H9 (cell line): ENCODE results near the gene ATG2A. TPM values are rescaled to one million over a fixed set of nuclear protein-coding genes. Genes with fewer than 3 reads are reported as not detected.

ENCODE experiments used
- DNase-seq: peaks from one replicate; pipeline ENCODE4 v3.0.0-alpha.2; 2017
- H2AFZ ChIP-seq: one replicate; pipeline ENCODE4 v1.6.1; 2013; ENCODE audit warnings: mild to moderate bottlenecking, low read length, control low read depth, moderate library complexity
- H2AK5ac ChIP-seq: 2 replicates; pipeline ENCODE4 v1.6.1; 2013; ENCODE audit warnings: low read length, control low read depth, mixed read lengths; ENCODE audit not compliant: insufficient read length
- H2BK120ac ChIP-seq: one replicate; pipeline ENCODE4 v1.6.1; 2013; ENCODE audit warnings: low read depth, mild to moderate bottlenecking, low read length, control low read depth, inconsistent platforms; ENCODE audit not compliant: poor library complexity, severe bottlenecking
- H2BK12ac ChIP-seq: 2 replicates; pipeline ENCODE4 v1.6.1; 2013; ENCODE audit warnings: low read length, control low read depth, mixed read lengths, low read depth; ENCODE audit not compliant: insufficient read length
- H2BK15ac ChIP-seq: 2 replicates; pipeline ENCODE4 v1.6.1; 2013; ENCODE audit warnings: low read depth, low read length, control low read depth
- H2BK20ac ChIP-seq: one replicate; pipeline ENCODE4 v1.6.1; 2013; ENCODE audit warnings: low read depth, mild to moderate bottlenecking, low read length, control low read depth, inconsistent platforms; ENCODE audit not compliant: poor library complexity, severe bottlenecking
- H2BK5ac ChIP-seq: 2 replicates; pipeline ENCODE4 v1.6.1; 2013; ENCODE audit warnings: low read length, control low read depth, mixed read lengths; ENCODE audit not compliant: insufficient read length
- H3K14ac ChIP-seq: 2 replicates; pipeline ENCODE4 v1.6.1; 2013; ENCODE audit warnings: low read length, control low read depth; ENCODE audit not compliant: insufficient read depth
- H3K18ac ChIP-seq: 2 replicates; pipeline ENCODE4 v1.6.1; 2013; ENCODE audit warnings: low read depth, mild to moderate bottlenecking, mixed read lengths, low read length, control low read depth; ENCODE audit not compliant: insufficient read length
- H3K23ac ChIP-seq: 2 replicates; pipeline ENCODE4 v1.6.1; 2013; ENCODE audit warnings: low read length, control low read depth, mixed read lengths, low read depth; ENCODE audit not compliant: insufficient read length
- H3K23me2 ChIP-seq: 2 replicates; pipeline ENCODE4 v1.6.1; 2013; ENCODE audit warnings: low read depth, mild to moderate bottlenecking, mixed read lengths, low read length, control low read depth; ENCODE audit not compliant: insufficient read length, poor library complexity, severe bottlenecking
- H3K27ac ChIP-seq: 2 replicates; pipeline ENCODE4 v1.5.1; 2013; ENCODE audit warnings: low read length, control low read depth, mixed read lengths, low read depth; ENCODE audit not compliant: insufficient read length
- H3K27me3 ChIP-seq: 2 replicates; pipeline ENCODE4 v1.6.1; 2013; ENCODE audit warnings: low read length, control low read depth, inconsistent platforms; ENCODE audit not compliant: insufficient read depth
- H3K4ac ChIP-seq: 2 replicates; pipeline ENCODE4 v1.6.1; 2013; ENCODE audit warnings: low read depth, mild to moderate bottlenecking, control low read depth, inconsistent platforms, low read length, moderate library complexity
- H3K4me1 ChIP-seq: 2 replicates; pipeline ENCODE4 v1.6.1; 2013; ENCODE audit warnings: low read length, control low read depth, inconsistent platforms; ENCODE audit not compliant: insufficient read depth
- H3K4me2 ChIP-seq: 2 replicates; pipeline ENCODE4 v1.6.1; 2013; ENCODE audit warnings: low read length, control low read depth, mixed read lengths; ENCODE audit not compliant: insufficient read length, insufficient read depth
- H3K56ac ChIP-seq: 2 replicates; pipeline ENCODE4 v1.6.1; 2013; ENCODE audit warnings: low read depth, mild to moderate bottlenecking, mixed read lengths, low read length, control low read depth; ENCODE audit not compliant: insufficient read length
- H3K79me1 ChIP-seq: 2 replicates; pipeline ENCODE4 v1.6.1; 2013; ENCODE audit warnings: low read depth, mild to moderate bottlenecking, moderate library complexity, low read length, control low read depth, inconsistent platforms; ENCODE audit not compliant: insufficient read depth, poor library complexity, severe bottlenecking
- H3K79me2 ChIP-seq: 2 replicates; pipeline ENCODE4 v1.6.1; 2013; ENCODE audit warnings: low read length, control low read depth, inconsistent platforms; ENCODE audit not compliant: insufficient read depth
- H3K9ac ChIP-seq: 2 replicates; pipeline ENCODE4 v1.6.1; 2013; ENCODE audit warnings: low read length, control low read depth, mixed read lengths; ENCODE audit not compliant: insufficient read length; ENCODE audit errors: extremely low read depth
- H3K9me3 ChIP-seq: one replicate; pipeline ENCODE4 v1.6.1; 2013; ENCODE audit warnings: low read depth, low read length, inconsistent platforms; ENCODE audit not compliant: control insufficient read depth
- H3T11ph ChIP-seq: one replicate; pipeline ENCODE4 v1.6.1; 2013; ENCODE audit warnings: mild to moderate bottlenecking, low read length, control low read depth, inconsistent platforms
- H4K20me1 ChIP-seq: one replicate; pipeline ENCODE4 v1.6.1; 2013; ENCODE audit not compliant: control insufficient read depth, insufficient read length, insufficient read depth
- H4K5ac ChIP-seq: 2 replicates; pipeline ENCODE4 v1.6.1; 2013; ENCODE audit warnings: low read depth, mild to moderate bottlenecking, mixed read lengths, low read length, control low read depth; ENCODE audit not compliant: insufficient read length
- H4K8ac ChIP-seq: replicated peaks from 2 replicates; pipeline ENCODE4 v1.6.1; 2013; ENCODE audit warnings: low read length, control low read depth, mixed read lengths, low read depth; ENCODE audit not compliant: insufficient read length
- H4K91ac ChIP-seq: 2 replicates; pipeline ENCODE4 v1.6.1; 2013; ENCODE audit warnings: low read depth, mild to moderate bottlenecking, moderate library complexity, mixed read lengths, low read length, control low read depth; ENCODE audit not compliant: insufficient read length
- H3K27ac Mint-ChIP-seq, 3 experiments: 2 replicates in 2 of 3; 3 replicates in 1 of 3; pipeline ENCODE4 v1.8.0; 2020 to 2021; ENCODE audit warnings: mixed read lengths in 3 of 3, mild to moderate bottlenecking in 1 of 3, moderate library complexity in 1 of 3
- H3K27me3 Mint-ChIP-seq: 2 replicates; pipeline ENCODE4 v1.8.0; 2021; ENCODE audit warnings: low read depth, mild to moderate bottlenecking, moderate library complexity, mixed read lengths
- H3K36me3 Mint-ChIP-seq, 3 experiments: 2 replicates in 2 of 3; 3 replicates in 1 of 3; pipeline ENCODE4 v1.8.0; 2020 to 2021; ENCODE audit warnings: low read depth in 3 of 3, mixed read lengths in 3 of 3; ENCODE audit not compliant: insufficient read depth in 1 of 3
- H3K4me1 Mint-ChIP-seq, 2 experiments: 2 replicates each; pipeline ENCODE4 v1.8.0; 2020; ENCODE audit warnings: mixed read lengths in 2 of 2
- H3K4me3 Mint-ChIP-seq, 2 experiments: 2 replicates in 1 of 2; 3 replicates in 1 of 2; pipeline ENCODE4 v1.8.0; 2020 to 2021; ENCODE audit warnings: mild to moderate bottlenecking in 2 of 2, mixed read lengths in 2 of 2, moderate library complexity in 1 of 2
- H3K9me3 Mint-ChIP-seq, 2 experiments: 2 replicates in 1 of 2; 3 replicates in 1 of 2; pipeline ENCODE4 v1.8.0; 2020; ENCODE audit warnings: mild to moderate bottlenecking in 2 of 2, mixed read lengths in 2 of 2, moderate library complexity in 1 of 2
- CTCF ChIP-seq: fragments of 200-600 bp; sonication (generic); conservative IDR thresholded peaks from 3 replicates; pipeline ENCODE4 v1.8.0; 2021; ENCODE audit warnings: antibody characterized with exemption, mild to moderate bottlenecking
- WGBS: extraction: QIAGEN DNeasy Blood & Tissue Kit; methylation state at CpG from one replicate; pipeline ENCODE4 v1.1.7; 2013; ENCODE audit warnings: missing lambda C conversion rate, low lambda C conversion rate, mixed read lengths; ENCODE audit not compliant: insufficient read length; ENCODE audit errors: extremely low coverage; 5-methylcytosine and 5-hydroxymethylcytosine counted together
- total RNA-seq: library from RNA; stranded (reverse); gene quantifications from 2 replicates; pipeline ENCODE4 v1.2.1, GENCODE V29; 2021

ATG2A gene
- total RNA-seq, 1 experiment from 2014 or later: 21.3 TPM

- no peak overlapping the region for H3K14ac ChIP-seq
- no peak overlapping the region for H3K23ac ChIP-seq
- no peak overlapping the region for H2BK12ac ChIP-seq
- H2BK120ac ChIP-seq: no peak overlapping the region
- no peak overlapping the region for H3K27ac ChIP-seq
- H2AK5ac ChIP-seq: no peak overlapping the region
- H3K4me2 ChIP-seq: no peak overlapping the region
- no peak overlapping the region for H2BK20ac ChIP-seq
- H3K9me3 Mint-ChIP-seq: no peaks in the 10 kb centered on the region
- H4K5ac ChIP-seq: no peak overlapping the region
- no peak overlapping the region for H3K27ac Mint-ChIP-seq
- no peak overlapping the region for H4K8ac ChIP-seq
- no peak overlapping the region for H2BK15ac ChIP-seq
- no peaks in the 10 kb centered on the region for H3K79me1 ChIP-seq
- H3K4ac ChIP-seq: no peak overlapping the region
- no CpG with 5 or more reads among the region's 13 CpGs for WGBS
- no peaks in the 10 kb centered on the region for H3K27me3 ChIP-seq
- no peak overlapping the region for H3K18ac ChIP-seq
- no peaks in the 10 kb centered on the region for H3K23me2 ChIP-seq
- H3K56ac ChIP-seq: no peak overlapping the region
- no peak overlapping the region for H2BK5ac ChIP-seq
- H3K27me3 Mint-ChIP-seq: no peaks in the 10 kb centered on the region
- H4K91ac ChIP-seq: no peak overlapping the region
- peak; percentile 69 for DNase-seq
- no peak overlapping the region for H3T11ph ChIP-seq
- peaks cover 23 to 25% of the 10 kb centered on the region in 2 experiments for H3K4me1 Mint-ChIP-seq
- no peak overlapping the region for H2AFZ ChIP-seq
- H3K36me3 Mint-ChIP-seq: peaks cover 2 to 14% (median 11%) of the 10 kb centered on the region in 3 experiments; a peak in 6 of 7 replicates
- no peaks in the 10 kb centered on the region for H3K9me3 ChIP-seq
- no peaks in the 10 kb centered on the region for H3K79me2 ChIP-seq
- no peak overlapping the region for H3K9ac ChIP-seq
- H3K4me1 ChIP-seq: no peaks in the 10 kb centered on the region; the same call in 1 of the 2 replicates
- no peak overlapping the region for H3K4me3 Mint-ChIP-seq
- TF ChIP-seq CTCF: peak; percentile 41; the same call in 2 of the 3 replicates
- H4K20me1 ChIP-seq: no peaks in the 10 kb centered on the region
Observed at GRCh38 chr11:64850979-64851567, 65.9 kb downstream of the ATG2A start.
